GM18909 (cell line): ENCODE measurements around the gene AARS2.
"Not testable (repeated sequence)": the region's sequence is repeated elsewhere in the genome, so short reads cannot be mapped to it uniquely, and the experiment has no call there.

Source experiments
- ATAC-seq: cut with Tn5 transposase; IDR thresholded peaks from one replicate; pipeline ENCODE4 v1.9.1; 2021; ENCODE audit warnings: mild to moderate bottlenecking; ENCODE audit not compliant: unreplicated experiment, poor library complexity

The AARS2 gene

DNA sequence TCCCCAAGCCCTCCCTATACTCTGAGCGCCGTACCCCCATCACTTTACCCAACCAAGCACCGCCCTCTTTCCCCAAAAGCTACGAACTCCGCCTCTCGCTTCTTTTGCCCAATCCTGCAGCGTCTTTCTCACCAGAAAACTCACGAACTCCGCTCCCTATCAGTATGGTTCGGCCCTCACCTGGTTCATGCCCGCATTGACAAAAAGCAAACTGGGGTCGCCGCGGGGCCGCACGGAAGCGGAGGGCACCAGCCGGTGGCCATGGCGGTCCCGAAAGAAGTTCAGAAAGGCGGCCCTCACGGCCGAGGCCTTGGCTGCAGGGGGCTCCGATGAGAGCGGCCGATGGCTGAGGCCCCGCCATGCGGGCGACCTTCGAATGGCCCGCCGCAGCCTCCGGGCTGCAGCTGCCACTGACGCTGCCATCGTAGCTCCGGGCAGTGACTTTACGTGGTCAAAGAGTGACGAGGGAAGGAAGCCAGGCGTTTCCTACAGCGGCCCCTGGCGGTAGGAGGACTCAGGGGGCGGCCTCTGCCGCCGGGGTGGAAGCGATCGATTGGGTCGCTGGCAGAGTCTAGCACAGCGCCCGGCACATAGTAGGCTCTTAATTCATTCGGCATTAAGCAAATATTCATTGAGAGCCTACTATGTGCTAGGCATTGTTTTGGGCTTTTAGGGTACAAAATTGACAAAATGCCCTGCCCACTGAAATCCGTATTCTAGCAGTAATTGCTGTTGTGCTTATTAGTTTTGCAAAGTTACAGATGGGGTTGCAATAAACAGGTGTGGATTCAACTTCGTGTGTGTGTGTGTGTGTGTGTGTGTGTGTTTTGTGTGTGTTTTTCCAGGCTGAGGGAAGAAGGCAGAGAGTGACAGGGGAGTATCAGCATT, at the start of gene AARS2:
TSS of gene AARS2 (minus strand) at position 447 of the 888 bp plus-strand sequence. CDS start at position 423, 24 bp downstream.
- ATAC-seq = peak; percentile 88

- ATAC-seq = no peak
These were observed 48.8 kb upstream of the AARS2 start for GRCh38 chr6:44361947-44362346.

DNA sequence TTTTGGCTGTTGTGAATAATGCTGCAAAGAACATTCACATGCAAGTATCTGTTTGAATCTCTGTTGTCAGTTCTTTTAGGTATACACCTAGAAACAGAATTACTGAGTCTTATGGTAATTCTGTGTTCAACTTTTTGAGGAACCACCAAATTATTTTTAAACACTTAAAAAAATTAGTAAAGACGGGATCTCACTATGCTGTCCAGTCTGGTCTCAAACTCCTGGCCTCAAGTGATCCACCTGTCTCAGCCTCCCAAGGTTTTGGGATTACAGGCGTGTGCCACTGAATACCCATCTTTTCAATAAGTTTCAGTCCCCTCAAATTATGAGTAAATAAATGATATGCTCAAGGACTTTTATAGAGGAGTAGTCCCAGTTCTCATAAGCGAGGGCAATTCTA, 46.8 kb upstream of the AARS2 start:
- ATAC-seq = no peak

DNA sequence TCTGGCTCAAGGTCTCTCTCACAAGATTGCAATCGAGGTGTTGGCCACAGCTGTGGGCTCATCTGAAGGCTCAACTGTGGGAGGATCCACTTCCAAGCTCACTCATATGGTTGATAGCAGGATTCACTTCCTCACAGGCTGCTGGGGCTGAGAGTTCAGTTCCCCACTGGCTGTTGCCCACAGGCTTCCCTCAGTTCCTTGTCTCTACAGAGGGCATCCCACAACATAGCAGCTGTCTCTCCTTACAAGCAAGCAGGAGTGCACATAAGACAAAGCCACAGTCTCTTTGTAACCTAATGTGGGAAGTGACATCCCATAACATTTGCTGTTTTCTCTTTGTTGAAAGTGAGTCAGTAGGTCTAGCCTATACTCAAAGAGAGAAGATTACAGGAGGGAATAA, 43.3 kb upstream of the AARS2 start:
- no peak for ATAC-seq

DNA sequence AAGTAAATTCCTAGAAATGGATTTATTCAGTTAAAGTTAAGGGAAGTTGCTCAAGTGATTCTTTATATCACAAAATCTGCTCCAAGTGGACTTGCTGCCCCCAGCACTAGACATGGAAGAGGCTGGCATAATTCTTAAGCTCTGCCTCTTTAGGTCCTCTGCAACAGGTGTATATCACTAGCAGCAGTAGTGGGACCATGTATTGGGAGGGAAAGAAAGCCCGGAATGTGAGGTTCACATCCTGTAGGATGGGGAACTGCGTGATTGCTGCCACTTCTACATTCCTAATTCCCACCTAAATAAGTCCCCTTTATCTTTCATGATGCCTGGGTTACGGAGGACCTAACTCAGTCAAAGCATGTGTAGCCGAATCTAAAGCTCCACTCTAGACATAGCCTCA, 42.5 kb upstream of the AARS2 start:
- ATAC-seq = no peak

DNA sequence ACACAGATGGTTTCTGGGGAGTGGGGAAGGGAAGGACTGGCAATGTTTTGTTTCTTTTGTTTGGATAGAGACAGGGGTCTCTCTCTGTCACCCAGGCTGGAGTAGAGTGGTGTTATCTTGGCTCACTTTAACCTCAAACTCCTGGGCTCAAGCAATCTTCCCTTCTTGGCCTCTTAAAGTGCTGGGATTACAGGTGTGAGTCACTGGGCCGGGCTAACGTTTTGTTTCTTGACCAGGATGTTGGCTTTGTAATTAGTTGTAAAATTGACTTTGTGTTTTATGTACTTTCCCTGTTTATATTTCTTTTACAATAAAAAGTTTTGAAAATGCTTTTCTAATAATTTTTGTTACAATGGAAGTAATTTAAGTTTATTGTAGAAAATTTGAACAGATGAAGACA, 40.2 kb upstream of the AARS2 start:
- ATAC-seq = no peak

DNA sequence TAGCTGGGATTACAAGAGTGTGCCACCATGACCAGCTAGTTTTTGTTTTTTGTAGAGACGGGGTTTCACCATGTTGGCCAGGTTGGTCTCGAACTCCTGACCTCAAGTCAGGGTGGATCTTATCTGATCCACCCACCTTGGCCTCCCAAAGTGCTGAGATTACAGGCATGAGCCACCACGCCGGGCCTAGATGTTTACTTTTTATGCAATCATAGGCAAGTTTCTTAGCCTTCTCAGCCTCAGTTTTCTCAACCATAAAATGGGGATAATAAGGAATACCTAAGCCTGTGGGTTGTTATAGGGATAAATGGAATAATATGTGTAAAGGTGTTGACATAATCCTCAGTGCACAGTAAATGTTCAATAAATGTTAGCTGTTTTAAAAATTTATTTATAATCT, 39.1 kb upstream of the AARS2 start:
- no peak for ATAC-seq

DNA sequence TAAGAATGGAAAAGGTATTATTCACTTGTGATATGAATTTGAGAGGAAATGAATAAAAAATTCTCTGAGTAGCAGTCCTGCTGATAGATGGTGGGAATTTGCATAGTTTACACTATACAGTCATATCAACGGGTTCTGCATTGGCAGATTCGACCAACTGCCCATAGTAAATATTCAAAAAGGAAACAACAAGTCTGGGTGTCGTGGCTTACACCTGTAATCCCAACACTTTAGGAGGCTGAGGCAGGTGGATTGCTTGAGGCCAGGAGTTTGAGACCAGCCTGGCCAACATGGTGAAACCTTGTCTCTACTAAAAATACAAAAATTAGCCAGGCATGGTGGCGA, 37.5 kb upstream of the AARS2 start:
- ATAC-seq = not testable (repeated sequence)

GRCh38 chr6:44349904-44350649, 36.9 kb upstream of the AARS2 start:
- ATAC-seq = no peak

DNA sequence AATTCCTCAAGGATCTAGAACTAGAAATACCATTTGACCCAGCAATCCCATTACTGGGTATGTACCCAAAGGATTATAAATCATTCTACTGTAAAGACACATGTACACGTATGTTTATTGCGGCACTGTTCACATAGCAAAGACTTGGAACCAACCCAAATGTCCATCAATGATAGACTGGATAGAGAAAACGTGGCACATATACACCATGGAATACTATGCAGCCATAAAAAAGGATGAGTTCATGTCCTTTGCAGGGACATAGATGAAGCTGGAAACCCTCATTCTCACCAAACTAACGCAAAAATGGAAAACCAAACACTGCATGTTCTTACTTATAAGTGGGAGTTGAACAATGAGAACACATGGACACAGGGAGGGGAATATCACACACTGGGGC, 33.7 kb upstream of the AARS2 start:
- not testable (repeated sequence) for ATAC-seq

GRCh38 chr6:44342489-44342888, 29.3 kb upstream of the AARS2 start, which contains the start of gene SPATS1:
Gene SPATS1, plus strand, starts transcription at chr6:44342650. Its CDS starts 446 bp downstream, at chr6:44343096.
- ATAC-seq = no peak

GRCh38 chr6:44342052-44342451, 28.9 kb upstream of the AARS2 start:
- ATAC-seq = no peak

- ATAC-seq = no peak
These were observed 28.1 kb upstream of the AARS2 start for GRCh38 chr6:44341095-44341890.

DNA sequence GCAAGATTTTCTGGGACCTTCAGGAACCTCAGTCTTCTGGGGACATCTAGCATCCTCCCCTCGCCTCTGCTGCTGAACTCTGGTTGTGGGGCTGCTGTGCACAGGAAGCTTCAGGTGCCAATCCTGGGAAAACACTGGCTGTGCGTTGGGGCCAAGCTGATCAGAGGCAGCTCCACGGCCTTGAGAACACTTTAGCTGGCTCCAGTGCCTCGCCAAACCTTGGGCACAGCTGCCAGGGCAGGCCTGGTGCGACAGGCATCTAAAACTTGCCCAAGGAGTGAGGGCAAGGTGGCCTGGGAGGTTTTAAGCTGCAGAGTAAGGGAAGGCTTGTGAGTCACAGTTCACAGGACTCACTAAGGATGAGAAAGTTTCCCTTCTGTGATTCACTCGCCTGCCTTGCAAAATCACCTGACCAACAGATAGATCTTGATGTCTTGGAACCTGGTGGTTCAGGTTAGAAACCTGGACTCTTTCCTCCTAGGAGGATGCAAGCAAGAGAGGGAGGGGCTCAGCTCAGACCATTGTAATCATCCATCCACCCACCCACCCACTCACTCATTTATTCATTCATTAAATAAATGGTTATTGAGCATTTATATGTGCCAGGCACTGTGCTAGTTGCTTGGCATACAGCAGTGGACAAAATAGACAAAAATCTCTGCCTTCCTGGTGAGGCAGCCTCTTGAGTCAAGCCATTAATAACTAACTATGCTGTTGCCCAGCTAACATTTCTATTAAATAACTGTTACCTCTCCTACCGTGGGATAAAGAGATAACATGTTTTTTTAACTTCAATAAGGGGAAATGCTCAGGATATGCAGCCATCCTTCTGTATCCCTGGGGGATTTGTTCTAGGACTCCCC, 26.8 kb upstream of the AARS2 start:
- no peak for ATAC-seq

GRCh38 chr6:44339301-44339700, 26.2 kb upstream of the AARS2 start:
- no peak for ATAC-seq

DNA sequence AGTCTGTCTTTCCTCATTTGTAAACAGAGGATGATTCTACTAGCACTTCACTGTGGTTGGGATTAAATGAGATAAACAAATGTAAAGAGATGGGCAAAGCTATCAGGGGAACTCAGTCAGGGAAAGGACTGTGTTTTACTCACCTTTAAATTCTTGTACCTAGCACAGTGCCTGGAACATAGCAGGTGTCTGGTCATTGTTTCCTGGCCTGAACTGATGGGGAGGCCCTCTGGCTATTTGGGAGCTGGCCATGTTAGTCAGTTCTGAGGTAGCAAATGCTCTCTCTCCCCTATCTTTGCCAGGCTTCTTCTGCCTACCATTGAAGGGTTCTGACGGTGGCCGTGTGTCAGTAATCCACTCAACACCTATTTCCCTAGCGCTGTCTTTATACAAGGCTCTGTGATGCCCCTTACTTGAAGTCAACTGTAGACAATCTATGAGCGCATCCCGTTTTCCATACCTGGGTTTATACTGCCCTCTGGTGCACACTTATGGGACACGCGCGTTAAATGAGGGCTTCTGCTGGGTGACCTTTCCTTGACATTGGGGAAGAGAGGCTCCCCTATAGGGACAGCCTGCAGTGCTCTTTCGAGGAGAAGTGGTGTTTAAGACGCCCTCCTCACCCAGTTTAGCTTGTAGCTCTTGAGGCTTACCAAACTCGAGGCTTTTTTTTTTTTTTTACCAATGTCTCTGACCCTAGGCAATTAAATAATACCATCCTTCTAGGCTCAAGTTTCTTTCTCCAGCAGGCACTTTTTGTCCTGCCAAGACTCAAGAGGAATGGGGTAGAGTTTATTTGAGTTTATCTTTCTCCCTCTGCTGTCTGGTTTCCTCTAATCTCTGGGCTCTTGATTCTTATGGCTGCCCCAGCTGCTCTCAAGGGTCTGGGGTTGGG, 25.3 kb upstream of the AARS2 start:
- ATAC-seq = no peak

DNA sequence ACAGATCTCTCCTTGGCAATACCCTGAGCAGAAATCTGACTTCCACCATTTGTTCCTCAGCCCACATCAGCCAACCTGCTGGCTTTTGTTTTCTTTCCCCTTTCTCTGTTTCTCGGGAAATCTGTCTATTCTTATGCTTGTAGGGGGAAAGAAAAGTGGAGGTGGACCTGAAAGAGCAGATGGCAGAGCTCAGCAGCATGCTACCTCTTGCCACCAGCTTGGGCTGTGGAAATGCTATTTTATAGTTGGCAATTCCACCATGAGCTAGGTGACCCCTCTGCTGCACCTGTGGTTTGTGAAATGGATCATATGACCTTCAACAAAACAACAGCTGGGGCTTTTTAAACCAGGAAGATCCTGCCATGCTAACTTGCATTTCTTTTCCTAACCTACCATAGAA, 22.5 kb upstream of the AARS2 start:
- no peak for ATAC-seq

GRCh38 chr6:44333942-44334341, 20.8 kb upstream of the AARS2 start:
- no peak for ATAC-seq
